GM23248 (cell line): Measurements from ENCODE around the gene MET. TPM values are rescaled to one million over a fixed set of nuclear protein-coding genes. Genes with fewer than 3 reads are reported as not detected.

ENCODE experiments used
- DNase-seq: peaks from one replicate; pipeline ENCODE4 v3.0.0-alpha.2; 2015
- H2AFZ ChIP-seq: fragments of 200-600 bp; sonication (generic); 2 replicates; pipeline ENCODE4 v1.6.1; 2016; ENCODE audit warnings: antibody characterized with exemption
- H3F3A ChIP-seq: fragments of 200-600 bp; sonication (generic); 2 replicates; pipeline ENCODE4 v1.6.1; 2016; ENCODE audit warnings: mild to moderate bottlenecking, antibody characterized with exemption, mixed run types; ENCODE audit not compliant: insufficient read depth
- H3K27ac ChIP-seq: fragments of 200-600 bp; sonication (generic); 2 replicates; pipeline ENCODE4 v1.5.1; 2016; ENCODE audit warnings: mild to moderate bottlenecking
- H3K27me3 ChIP-seq: fragments of 200-600 bp; sonication (generic); replicated peaks from 2 replicates; pipeline ENCODE4 v1.6.1; 2016; ENCODE audit warnings: mild to moderate bottlenecking; ENCODE audit not compliant: insufficient read depth
- H3K36me3 ChIP-seq: fragments of 200-600 bp; sonication (generic); 2 replicates; pipeline ENCODE4 v1.6.1; 2016; ENCODE audit warnings: low read depth, mild to moderate bottlenecking
- H3K4me1 ChIP-seq: fragments of 200-600 bp; sonication (generic); 2 replicates; pipeline ENCODE4 v1.6.1; 2016; ENCODE audit warnings: mild to moderate bottlenecking; ENCODE audit not compliant: insufficient read depth
- H3K4me2 ChIP-seq: fragments of 200-600 bp; sonication (generic); one replicate; pipeline ENCODE4 v1.6.1; 2016; ENCODE audit warnings: mild to moderate bottlenecking; ENCODE audit not compliant: unreplicated experiment
- H3K4me3 ChIP-seq: fragments of 200-600 bp; sonication (generic); 2 replicates; pipeline ENCODE4 v1.5.1; 2016; ENCODE audit warnings: mild to moderate bottlenecking
- H3K79me2 ChIP-seq: fragments of 200-600 bp; sonication (generic); 2 replicates; pipeline ENCODE4 v1.6.1; 2016; ENCODE audit warnings: mild to moderate bottlenecking; ENCODE audit not compliant: insufficient read depth
- H3K9ac ChIP-seq: fragments of 200-600 bp; sonication (generic); 2 replicates; pipeline ENCODE4 v1.6.1; 2016; ENCODE audit warnings: mild to moderate bottlenecking
- H3K9me2 ChIP-seq: fragments of 200-600 bp; sonication (generic); 2 replicates; pipeline ENCODE4 v1.6.1; 2016; ENCODE audit warnings: mixed run types, mild to moderate bottlenecking, moderate library complexity; ENCODE audit not compliant: insufficient read depth
- H3K9me3 ChIP-seq: fragments of 200-600 bp; sonication (generic); one replicate; pipeline ENCODE4 v1.6.1; 2017; ENCODE audit warnings: low read depth
- H4K20me1 ChIP-seq: fragments of 200-600 bp; sonication (generic); 2 replicates; pipeline ENCODE4 v1.6.0; 2016; ENCODE audit not compliant: insufficient read depth
- EZH2 ChIP-seq: fragments of 200-600 bp; sonication (generic); IDR thresholded peaks from 2 replicates; pipeline ENCODE4 v1.6.1; 2018; ENCODE audit warnings: antibody characterized with exemption, mild to moderate bottlenecking; ENCODE audit not compliant: insufficient read depth, poor library complexity, severe bottlenecking
- EZH2phosphoT487 ChIP-seq: fragments of 200-600 bp; sonication (generic); IDR thresholded peaks from 2 replicates; pipeline ENCODE4 v1.6.1; 2018; ENCODE audit warnings: antibody characterized with exemption, moderate library complexity, mild to moderate bottlenecking, low read depth; ENCODE audit not compliant: insufficient read depth
- WGBS, 2 experiments: methylation state at CpG; one replicate each; pipeline ENCODE4 v1.1.6; 2015 to 2017; ENCODE audit warnings: low lambda C conversion rate in 2 of 2, low coverage in 1 of 2; ENCODE audit errors: missing lambda C conversion rate in 2 of 2; 5-methylcytosine and 5-hydroxymethylcytosine counted together
- in situ Hi-C: fragments of 300-500 bp; cut with MboI; formaldehyde crosslinking; loops from 2 replicates; pipeline ENCODE4 v1.15.0; 2020
- polyA plus RNA-seq: library from polyadenylated mRNA; unstranded; fragments of >200 nt; fragmentation: Nextera tagmentation; extraction: Ambion mirVana; gene quantifications from 2 replicates; pipeline ENCODE4 v1.2.1, GENCODE V29; 2016
- total RNA-seq: library from RNA; depleted of rRNA; stranded (reverse); fragments of >200 nt; shearing (Covaris generic); gene quantifications from 2 replicates; pipeline ENCODE4 v1.2.3, GENCODE V29; 2014

Gene MET
- total and polyA plus RNA-seq, 2 experiments from 2014 or later, result 25.3 to 62.3 TPM

- Histone ChIP-seq H3K4me1 (peaks cover 46% of the 10 kb centered on the region), H3K36me3 (no peaks in the 10 kb centered on the region), H3K79me2 (no peaks in the 10 kb centered on the region), H2AFZ (peak overlapping the region; percentile 74), H3K9ac (peak overlapping the region; percentile 61), H3K9me2 (no peaks in the 10 kb centered on the region), H3K4me2 (peak overlapping the region; percentile 66), H4K20me1 (no peaks in the 10 kb centered on the region), H3K27ac (peak overlapping the region; percentile 79), H3K9me3 (no peaks in the 10 kb centered on the region), H3K27me3 (no peaks in the 10 kb centered on the region), H3F3A (peaks cover 35% of the 10 kb centered on the region), H3K4me3 (peak overlapping the region; percentile 4; the same call in 1 of the 2 replicates)
- in situ Hi-C loops, result no loop called here
- no peak for TF ChIP-seq EZH2phosphoT487
- TF ChIP-seq EZH2, result no peak
- peak; percentile 98 for DNase-seq
- 15 to 16% methylated on average over 10 of the region's 10 CpGs for WGBS, 2 experiments
Measured at GRCh38 chr7:116630932-116631671, 40.9 kb upstream of the MET start.

DNA sequence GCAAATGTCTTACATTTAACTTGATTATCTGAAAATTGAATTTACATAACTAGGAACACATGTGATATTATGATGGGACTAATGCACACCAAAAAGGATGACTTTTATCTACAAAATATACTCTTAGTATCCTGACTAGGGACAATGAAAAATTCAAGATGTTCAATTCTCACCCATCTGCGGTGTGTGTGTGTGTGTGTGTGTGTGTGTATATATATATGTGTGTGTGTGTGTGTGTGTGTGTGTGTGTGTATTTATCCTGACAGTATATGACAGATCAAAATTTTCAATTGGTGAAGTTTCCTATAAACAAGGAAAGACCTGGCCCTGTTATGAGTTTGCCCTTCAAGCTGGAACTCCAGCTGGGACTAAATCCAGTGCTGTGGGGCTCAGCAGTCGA is 40.3 kb upstream of the MET start:
- Histone ChIP-seq H3K9me3 (no peaks in the 10 kb centered on the region), H3K9ac (no peak overlapping the region; the same call in 1 of the 2 replicates), H3K79me2 (no peaks in the 10 kb centered on the region), H3K27ac (peak overlapping the region; percentile 79), H3K4me3 (no peak overlapping the region), H2AFZ (peak overlapping the region; percentile 74), H3F3A (peaks cover 35% of the 10 kb centered on the region), H3K9me2 (no peaks in the 10 kb centered on the region), H4K20me1 (no peaks in the 10 kb centered on the region), H3K4me1 (peaks cover 46% of the 10 kb centered on the region), H3K36me3 (no peaks in the 10 kb centered on the region), H3K27me3 (no peaks in the 10 kb centered on the region), H3K4me2 (peak overlapping the region; percentile 48)
- TF ChIP-seq EZH2 (no peak), EZH2phosphoT487 (no peak)
- in situ Hi-C loops, result no loop called here
- DNase-seq, result no peak
- 54 to 57% methylated on average over 2 of the region's 2 CpGs for WGBS, 2 experiments

GRCh38 chr7:116632384-116632783 is 39.6 kb upstream of the MET start:
- H3K9me3 ChIP-seq, result no peaks in the 10 kb centered on the region
- TF ChIP-seq EZH2phosphoT487, result no peak
- TF ChIP-seq EZH2, result no peak
- in situ Hi-C loops, result no loop called here
- no peak overlapping the region for H3K4me2 ChIP-seq
- peaks cover 46% of the 10 kb centered on the region for H3K4me1 ChIP-seq
- no peaks in the 10 kb centered on the region for H3K79me2 ChIP-seq
- H3F3A ChIP-seq, result peaks cover 35% of the 10 kb centered on the region
- no peak overlapping the region for H2AFZ ChIP-seq
- no peak overlapping the region for H3K4me3 ChIP-seq
- no peaks in the 10 kb centered on the region for H3K27me3 ChIP-seq
- peak; percentile 17 for DNase-seq
- no peak overlapping the region for H3K9ac ChIP-seq
- H3K36me3 ChIP-seq, result no peaks in the 10 kb centered on the region
- H3K9me2 ChIP-seq, result no peaks in the 10 kb centered on the region
- no peak overlapping the region for H3K27ac ChIP-seq
- 89 to 96% methylated on average over 1 of the region's 1 CpG for WGBS, 2 experiments
- H4K20me1 ChIP-seq, result no peaks in the 10 kb centered on the region

DNA sequence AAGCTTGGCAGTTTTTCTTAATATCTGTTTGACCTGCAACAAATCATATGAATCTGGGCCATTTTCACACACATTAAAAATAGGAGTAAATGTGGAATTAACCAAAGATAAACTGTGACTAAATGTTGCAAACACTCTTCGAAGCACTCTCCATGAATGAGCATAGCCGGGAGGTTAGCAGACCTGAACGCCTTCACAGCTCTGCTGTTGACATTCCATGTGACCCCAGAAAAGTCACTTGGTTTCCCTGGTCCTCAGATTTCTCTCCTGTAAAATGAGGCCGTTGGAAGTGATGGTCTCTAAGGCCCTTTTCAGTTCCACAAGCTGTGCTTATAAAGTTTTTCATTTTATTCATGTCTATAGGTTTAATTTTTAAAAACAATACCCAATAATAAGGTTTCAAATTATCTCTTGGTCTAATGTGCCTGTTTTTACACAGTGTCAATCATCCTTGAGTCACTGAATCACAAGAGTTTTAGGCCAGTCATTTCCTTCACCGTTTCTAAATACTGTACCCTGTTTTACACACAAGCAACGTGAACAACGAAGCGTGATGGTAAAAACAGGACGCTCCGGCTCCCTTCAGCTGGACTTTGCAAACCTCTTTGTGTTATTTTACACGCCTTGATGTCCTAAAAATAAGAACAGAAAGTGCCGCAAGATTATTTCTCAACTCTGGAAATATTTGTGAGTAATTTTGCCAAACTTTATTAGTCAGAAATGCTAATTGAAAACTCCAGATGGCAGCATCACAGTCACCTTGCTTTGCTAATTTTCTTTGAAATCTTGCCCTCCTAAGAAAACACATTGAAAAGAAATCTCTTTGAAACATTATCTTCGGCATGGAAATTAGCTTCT is 38.6 kb upstream of the MET start:
- H3K4me2 ChIP-seq, result peak overlapping the region; percentile 80
- no peaks in the 10 kb centered on the region for H4K20me1 ChIP-seq
- H3K79me2 ChIP-seq, result no peaks in the 10 kb centered on the region
- H2AFZ ChIP-seq, result peak overlapping the region; percentile 82
- no peaks in the 10 kb centered on the region for H3K36me3 ChIP-seq
- H3K9ac ChIP-seq, result peak overlapping the region; percentile 63
- no peaks in the 10 kb centered on the region for H3K27me3 ChIP-seq
- peaks cover 46% of the 10 kb centered on the region for H3K4me1 ChIP-seq
- in situ Hi-C loops, result no loop called here
- peak overlapping the region; percentile 66 for H3K27ac ChIP-seq
- no peaks in the 10 kb centered on the region for H3K9me3 ChIP-seq
- peaks cover 35% of the 10 kb centered on the region for H3F3A ChIP-seq
- H3K4me3 ChIP-seq, result peak overlapping the region; percentile 61
- 26 to 27% methylated on average over 13 of the region's 13 CpGs for WGBS, 2 experiments
- peak; percentile 67 for DNase-seq
- TF ChIP-seq EZH2phosphoT487 (0 out of 2 replicates have a peak, but pooled peaks have one; percentile 21), EZH2 (no peak)
- no peaks in the 10 kb centered on the region for H3K9me2 ChIP-seq
